GM13977 (cell line): ENCODE data around the gene CAPSL.

Experiments used
- DNase-seq: peaks from one replicate; pipeline ENCODE4 v3.0.0; 2012; ENCODE audit warnings: low spot score
- in situ Hi-C: fragments of 300-500 bp; cut with MboI; formaldehyde crosslinking; loops from one replicate; pipeline ENCODE4 v1.12.0; 2022; ENCODE audit warnings: low sequenced_read_pairs, low pct_unique_long_range_greater_than_20kb, mixed read lengths, inconsistent platforms; ENCODE audit not compliant: unreplicated experiment
- TF ChIP-seq, protein P1 (sequence below): IDR thresholded peaks from 2 replicates; pipeline ENCODE4 v1.5.1; 2012; ENCODE audit warnings: mild to moderate bottlenecking, control low read depth; ENCODE audit not compliant: insufficient read depth; ENCODE audit errors: extremely low read depth, missing control alignments

Gene CAPSL

GRCh38 chr5:35924950-35925722 lies 13.3 kb downstream of the CAPSL start:
- in situ Hi-C loops: loop anchor here (10.0 to 25.0 kb wide), 3 partner anchors 150 to 838 kb away; no protein-coding TSS in a partner anchor
- TF ChIP-seq, protein P1, sequence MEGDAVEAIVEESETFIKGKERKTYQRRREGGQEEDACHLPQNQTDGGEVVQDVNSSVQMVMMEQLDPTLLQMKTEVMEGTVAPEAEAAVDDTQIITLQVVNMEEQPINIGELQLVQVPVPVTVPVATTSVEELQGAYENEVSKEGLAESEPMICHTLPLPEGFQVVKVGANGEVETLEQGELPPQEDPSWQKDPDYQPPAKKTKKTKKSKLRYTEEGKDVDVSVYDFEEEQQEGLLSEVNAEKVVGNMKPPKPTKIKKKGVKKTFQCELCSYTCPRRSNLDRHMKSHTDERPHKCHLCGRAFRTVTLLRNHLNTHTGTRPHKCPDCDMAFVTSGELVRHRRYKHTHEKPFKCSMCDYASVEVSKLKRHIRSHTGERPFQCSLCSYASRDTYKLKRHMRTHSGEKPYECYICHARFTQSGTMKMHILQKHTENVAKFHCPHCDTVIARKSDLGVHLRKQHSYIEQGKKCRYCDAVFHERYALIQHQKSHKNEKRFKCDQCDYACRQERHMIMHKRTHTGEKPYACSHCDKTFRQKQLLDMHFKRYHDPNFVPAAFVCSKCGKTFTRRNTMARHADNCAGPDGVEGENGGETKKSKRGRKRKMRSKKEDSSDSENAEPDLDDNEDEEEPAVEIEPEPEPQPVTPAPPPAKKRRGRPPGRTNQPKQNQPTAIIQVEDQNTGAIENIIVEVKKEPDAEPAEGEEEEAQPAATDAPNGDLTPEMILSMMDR: peak; percentile 86
- DNase-seq: peak; percentile 66

DNA sequence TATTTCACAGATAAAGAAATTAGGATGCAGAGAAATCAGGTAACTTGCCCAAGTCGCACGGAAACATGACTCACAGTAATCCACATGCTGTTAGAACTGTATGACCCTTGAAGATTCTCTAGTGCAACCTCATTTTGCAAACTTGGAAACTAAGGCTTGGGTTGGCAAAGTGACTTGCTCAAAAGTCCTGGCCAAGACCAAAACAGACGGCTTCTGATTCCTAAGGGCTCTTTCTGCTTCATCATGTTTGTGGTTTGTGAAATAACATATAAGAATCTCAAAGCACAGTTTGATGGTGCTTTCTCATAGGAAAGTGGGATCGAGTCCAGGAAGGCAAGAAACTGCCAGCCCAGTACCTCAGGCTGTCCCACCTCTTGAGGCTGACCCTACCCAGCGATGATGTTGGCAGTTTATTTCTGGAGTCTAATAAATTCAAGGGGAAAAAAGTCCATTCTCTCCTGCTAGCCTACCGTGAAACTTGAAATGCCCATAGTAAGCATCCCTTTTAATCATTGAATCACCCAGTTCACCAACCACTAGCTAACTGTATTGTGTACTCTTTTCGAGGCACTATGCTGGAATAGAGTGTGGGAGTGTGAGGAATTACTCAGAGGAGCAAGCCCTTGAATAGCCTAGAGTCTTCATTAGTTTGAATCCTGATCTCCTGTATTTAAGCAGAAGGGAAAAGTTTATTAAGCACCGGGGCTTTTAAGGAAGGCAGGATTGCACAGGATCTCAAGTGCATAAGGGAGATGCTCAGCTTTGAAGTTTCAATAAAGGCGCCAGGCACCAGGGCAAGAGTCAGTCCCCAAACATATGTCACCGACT lies 14.1 kb downstream of the CAPSL start:
- DNase-seq: no peak
- TF ChIP-seq, protein P1: no peak
- in situ Hi-C loops: loop anchor here (10.0 kb wide), 1 partner anchor 150 kb away; no protein-coding TSS in a partner anchor

DNA sequence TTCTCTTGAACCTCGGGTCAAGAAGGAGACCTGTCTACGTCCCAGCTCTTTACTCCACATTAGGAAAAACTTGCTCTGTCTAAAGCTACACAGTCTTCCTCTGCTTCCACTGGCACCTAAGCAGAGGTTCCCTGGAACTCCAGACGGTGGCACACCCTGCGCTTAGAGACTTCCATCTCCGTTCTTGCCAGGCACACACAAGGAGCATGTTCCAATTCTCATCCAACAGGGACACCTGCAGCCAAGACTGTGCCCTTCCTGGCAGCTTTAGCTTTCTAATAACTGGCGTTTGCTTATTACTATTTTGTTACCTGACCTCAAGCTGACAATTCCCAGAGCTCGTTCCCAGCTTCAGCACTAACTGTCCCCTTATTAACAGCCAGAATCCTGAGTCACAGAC lies 16.0 kb downstream of the CAPSL start:
- TF ChIP-seq, protein P1: no peak
- no peak for DNase-seq
- in situ Hi-C loops: loop anchor here (10.0 kb wide), 1 partner anchor 148 kb away; no protein-coding TSS in a partner anchor

DNA sequence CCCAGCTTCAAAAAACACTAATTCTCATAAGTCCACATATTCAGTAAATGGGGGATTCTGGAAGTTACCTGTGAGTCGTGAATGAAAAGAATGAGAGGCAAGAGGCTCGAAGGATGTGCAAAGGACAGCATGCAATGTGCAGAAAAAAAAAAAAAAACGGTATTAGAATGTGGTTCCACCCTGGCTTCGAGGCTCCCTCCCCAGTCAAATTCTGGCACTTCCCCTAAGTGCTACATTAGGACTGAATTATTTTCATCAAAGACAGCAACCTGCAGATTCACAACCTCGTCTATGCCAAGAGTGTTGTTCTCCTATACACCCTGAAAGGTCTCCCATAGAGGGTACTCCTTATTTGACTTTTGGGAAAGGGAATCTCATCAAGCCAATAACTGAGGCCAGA lies 16.5 kb downstream of the CAPSL start:
- no peak for DNase-seq
- in situ Hi-C loops: loop anchor here (10.0 kb wide), 1 partner anchor 147 kb away; no protein-coding TSS in a partner anchor
- TF ChIP-seq, protein P1: peak; percentile 29

- TF ChIP-seq, protein P1: peak; percentile 25
- in situ Hi-C loops: loop anchor here (10.0 kb wide), 1 partner anchor 146 kb away; no protein-coding TSS in a partner anchor
- no peak for DNase-seq
These were observed 17.5 kb downstream of the CAPSL start for GRCh38 chr5:35920890-35921289.

DNA sequence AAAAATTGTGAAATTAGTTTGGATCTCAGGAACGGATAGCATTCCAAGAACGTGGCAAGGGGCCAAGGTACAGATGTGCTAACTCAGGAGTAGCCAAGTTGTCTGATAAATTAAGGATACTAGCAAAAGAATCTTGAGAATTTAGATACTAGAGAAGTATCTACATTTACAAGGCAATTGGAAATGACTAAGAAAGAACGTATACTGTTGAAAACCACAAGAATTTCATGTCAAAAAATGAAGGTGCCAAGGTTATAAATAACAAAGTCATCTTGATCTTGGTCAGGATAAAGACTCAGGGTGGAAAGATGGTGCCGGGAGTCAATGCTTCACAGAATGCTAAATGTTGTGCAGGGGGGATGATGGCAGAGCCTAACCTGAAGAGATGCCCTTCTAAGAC lies 19.2 kb downstream of the CAPSL start:
- TF ChIP-seq, protein P1: no peak
- in situ Hi-C loops: no loop called here
- DNase-seq: no peak
